HEK293 (cell line): ENCODE results near the gene CYP4F3.

ENCODE experiments used
- BCL11A ChIP-seq: fragments of 450-650 bp; formaldehyde crosslinking; IDR thresholded peaks from 2 replicates; pipeline ENCODE4 v1.5.1; 2016; ENCODE audit warnings: low read depth, missing biosample characterization, missing genetic modification characterization
- CTCF ChIP-seq: fragments of 450-650 bp; formaldehyde crosslinking; IDR thresholded peaks from 2 replicates; pipeline ENCODE4 v1.5.1; 2016; ENCODE audit warnings: missing biosample characterization, missing genetic modification characterization
- HOXA7 ChIP-seq: sonication (generic); formaldehyde crosslinking; IDR thresholded peaks from 2 replicates; pipeline ENCODE4 v1.8.1; 2022; ENCODE audit warnings: missing genetic modification reagents, borderline replicate concordance
- KLF10 ChIP-seq: fragments of 450-650 bp; IDR thresholded peaks from 2 replicates; pipeline ENCODE4 v1.5.1; 2018; ENCODE audit warnings: missing biosample characterization, mild to moderate bottlenecking, missing genetic modification characterization
- SP2 ChIP-seq: fragments of 450-650 bp; formaldehyde crosslinking; IDR thresholded peaks from 2 replicates; pipeline ENCODE4 v1.5.1; 2016; ENCODE audit warnings: missing biosample characterization, missing genetic modification characterization
- TSHZ1 ChIP-seq: fragments of 450-650 bp; formaldehyde crosslinking; IDR thresholded peaks from 2 replicates; pipeline ENCODE4 v1.5.1; 2016; ENCODE audit warnings: missing biosample characterization, missing genetic modification characterization, borderline replicate concordance
- ZBTB26 ChIP-seq: fragments of 450-650 bp; formaldehyde crosslinking; optimal IDR thresholded peaks from 2 replicates; pipeline ENCODE3; 2016; ENCODE audit warnings: missing biosample characterization, mild to moderate bottlenecking, missing genetic modification characterization
- ZFP37 ChIP-seq: fragments of 450-650 bp; formaldehyde crosslinking; IDR thresholded peaks from 2 replicates; pipeline ENCODE4 v1.5.1; 2016; ENCODE audit warnings: missing biosample characterization, missing genetic modification characterization
- ZNF133 ChIP-seq: fragments of 450-650 bp; formaldehyde crosslinking; IDR thresholded peaks from 2 replicates; pipeline ENCODE4 v1.5.1; 2016; ENCODE audit warnings: missing biosample characterization, missing genetic modification characterization
- ZNF18 ChIP-seq: fragments of 450-650 bp; formaldehyde crosslinking; IDR thresholded peaks from 2 replicates; pipeline ENCODE4 v1.5.1; 2016; ENCODE audit warnings: missing biosample characterization, missing genetic modification characterization
- ZNF274 ChIP-seq, 2 experiments: fragments of 200-500 bp in 1 of 2; fragments of 450-650 bp in 1 of 2; sonication (Bioruptor generic) in 1 of 2; formaldehyde crosslinking in 1 of 2; IDR thresholded peaks; 2 replicates each; pipeline versions ENCODE4 v1.5.1 to v1.6.1; 2014 to 2016; ENCODE audit warnings: borderline replicate concordance in 1 of 2, inconsistent platforms in 1 of 2, low read length in 1 of 2, missing biosample characterization in 1 of 2, missing genetic modification characterization in 1 of 2
- ZNF629 ChIP-seq: fragments of 450-650 bp; formaldehyde crosslinking; IDR thresholded peaks from 2 replicates; pipeline ENCODE4 v1.5.1; 2017; ENCODE audit warnings: missing biosample characterization, missing genetic modification characterization
- ZNF670 ChIP-seq: fragments of 450-650 bp; formaldehyde crosslinking; IDR thresholded peaks from 2 replicates; pipeline ENCODE4 v1.5.1; 2016; ENCODE audit warnings: missing biosample characterization, missing genetic modification characterization, low read depth
- ZSCAN16 ChIP-seq: fragments of 450-650 bp; formaldehyde crosslinking; IDR thresholded peaks from 2 replicates; pipeline ENCODE4 v1.5.1; 2016; ENCODE audit warnings: missing biosample characterization, missing genetic modification characterization

- no peak for TF ChIP-seq ZNF670
- TF ChIP-seq ZBTB26 = no peak
- TF ChIP-seq CTCF (tag by site-specific recombination) = no peak
- TF ChIP-seq ZSCAN16 (tag by site-specific recombination) = no peak
- TF ChIP-seq KLF10 (tag by site-specific recombination) = no peak
- TF ChIP-seq ZFP37 (tag by site-specific recombination) = no peak
- no peak for TF ChIP-seq ZNF629 (tag by site-specific recombination)
- no peak for TF ChIP-seq BCL11A (tag by site-specific recombination)
- TF ChIP-seq SP2 (tag by site-specific recombination) = no peak
- TF ChIP-seq HOXA7 (CRISPR knock-in tag) = no peak
- no peak for TF ChIP-seq ZNF18 (tag by site-specific recombination)
- TF ChIP-seq TSHZ1 (tag by site-specific recombination) = no peak
- no peak for TF ChIP-seq ZNF274 (IDR thresholded peaks at IDR 0.05; ENCODE audit: low read length)
- TF ChIP-seq ZNF274 (tag by site-specific recombination; IDR thresholded peaks at IDR 0.05; ENCODE audit: borderline replicate concordance) = no peak
- TF ChIP-seq ZNF133 (tag by site-specific recombination) = no peak
These were observed 31.4 kb upstream of the CYP4F3 start for GRCh38 chr19:15609261-15609660.
